SK-N-SH treated with all-trans-retinoic acid at 6 μM for 48 hours (cell line): ENCODE results near the gene KLK4.

Source experiments
- ATAC-seq: fragments of 200-7000 bp; cut with Tn5 transposase; 3 replicates; pipeline ENCODE4 v1.9.1; 2020; ENCODE audit warnings: mild to moderate bottlenecking, moderate library complexity
- ARNTL ChIP-seq: fragments of 450-650 bp; formaldehyde crosslinking; IDR thresholded peaks from 2 replicates; pipeline ENCODE4 v1.5.0; 2020; ENCODE audit warnings: low read depth, mild to moderate bottlenecking, moderate library complexity, borderline replicate concordance
- BACH2 ChIP-seq: fragments of 250-450 bp; sonication (Bioruptor Pico); IDR thresholded peaks from 2 replicates; pipeline ENCODE4 v1.9.0; 2021; ENCODE audit warnings: mild to moderate bottlenecking, borderline replicate concordance
- CSDC2 ChIP-seq: fragments of 250-450 bp; sonication (Bioruptor Pico); IDR thresholded peaks from 2 replicates; pipeline ENCODE4 v1.5.0; 2020; ENCODE audit warnings: mild to moderate bottlenecking, moderate library complexity
- ESRRG ChIP-seq: fragments of 250-450 bp; sonication (Bioruptor Pico); IDR thresholded peaks from 2 replicates; pipeline ENCODE4 v1.6.1; 2021; ENCODE audit warnings: mild to moderate bottlenecking
- GLIS3 ChIP-seq: fragments of 250-450 bp; sonication (Bioruptor Pico); IDR thresholded peaks from 2 replicates; pipeline ENCODE4 v1.5.0; 2020; ENCODE audit warnings: mild to moderate bottlenecking, moderate library complexity
- ISL1 ChIP-seq: fragments of 250-450 bp; sonication (Bioruptor Pico); IDR thresholded peaks from 2 replicates; pipeline ENCODE4 v2.1.2; 2022; ENCODE audit warnings: mild to moderate bottlenecking, moderate library complexity
- OSR1 ChIP-seq: fragments of 250-450 bp; sonication (Bioruptor Pico); IDR thresholded peaks from 2 replicates; pipeline ENCODE4 v1.8.0; 2022; ENCODE audit warnings: moderate library complexity, mild to moderate bottlenecking, inconsistent platforms
- PATZ1 ChIP-seq: fragments of 250-450 bp; sonication (Bioruptor Pico); IDR thresholded peaks from 2 replicates; pipeline ENCODE4 v1.8.0; 2020; ENCODE audit warnings: mild to moderate bottlenecking, moderate library complexity, borderline replicate concordance
- PPARA ChIP-seq: fragments of 250-450 bp; sonication (Bioruptor Pico); IDR thresholded peaks from 2 replicates; pipeline ENCODE4 v1.5.0; 2020; ENCODE audit warnings: mild to moderate bottlenecking, borderline replicate concordance
- RARB ChIP-seq: fragments of 250-450 bp; sonication (Bioruptor Pico); IDR thresholded peaks from 2 replicates; pipeline ENCODE4 v1.8.0; 2021; ENCODE audit warnings: mild to moderate bottlenecking, moderate library complexity
- SNAI2 ChIP-seq: fragments of 250-450 bp; sonication (Bioruptor Pico); IDR thresholded peaks from 2 replicates; pipeline ENCODE4 v1.5.0; 2020; ENCODE audit warnings: mild to moderate bottlenecking, moderate library complexity
- TOX ChIP-seq: fragments of 250-450 bp; sonication (Bioruptor Pico); IDR thresholded peaks from 2 replicates; pipeline ENCODE4 v1.8.0; 2021; ENCODE audit warnings: mild to moderate bottlenecking, moderate library complexity, borderline replicate concordance
- TSHZ2 ChIP-seq: fragments of 250-450 bp; sonication (Bioruptor Pico); IDR thresholded peaks from 2 replicates; pipeline ENCODE4 v1.5.0; 2020; ENCODE audit warnings: mild to moderate bottlenecking, moderate library complexity
- ZC3H10 ChIP-seq: fragments of 250-450 bp; sonication (Bioruptor Pico); IDR thresholded peaks from 2 replicates; pipeline ENCODE4 v1.5.1; 2021; ENCODE audit warnings: mild to moderate bottlenecking, moderate library complexity
- ZFP3 ChIP-seq: fragments of 250-450 bp; sonication (Bioruptor Pico); IDR thresholded peaks from 2 replicates; pipeline ENCODE4 v1.5.0; 2020; ENCODE audit warnings: mild to moderate bottlenecking, moderate library complexity
- ZFP30 ChIP-seq: fragments of 450-650 bp; formaldehyde crosslinking; IDR thresholded peaks from 2 replicates; pipeline ENCODE4 v1.5.0; 2022; ENCODE audit warnings: mild to moderate bottlenecking, moderate library complexity
- ZNF565 ChIP-seq: fragments of 450-650 bp; formaldehyde crosslinking; conservative IDR thresholded peaks from 2 replicates; pipeline ENCODE4 v1.5.0; 2020; ENCODE audit warnings: low read depth, mild to moderate bottlenecking, moderate library complexity
- ZNF70 ChIP-seq: fragments of 450-650 bp; formaldehyde crosslinking; IDR thresholded peaks from 2 replicates; pipeline ENCODE4 v1.5.0; 2020; ENCODE audit warnings: mild to moderate bottlenecking, moderate library complexity
- ZNF8 ChIP-seq: fragments of 450-650 bp; formaldehyde crosslinking; IDR thresholded peaks from 2 replicates; pipeline ENCODE4 v1.5.0; 2020; ENCODE audit warnings: mild to moderate bottlenecking, moderate library complexity
- TF ChIP-seq, protein P1 (sequence below): fragments of 250-450 bp; sonication (Bioruptor Pico); IDR thresholded peaks from 2 replicates; pipeline ENCODE4 v1.8.0; 2021; ENCODE audit warnings: low read depth, mild to moderate bottlenecking, moderate library complexity, borderline replicate concordance
- TF ChIP-seq, protein P2 (sequence below): fragments of 250-450 bp; sonication (Bioruptor Pico); IDR thresholded peaks from 2 replicates; pipeline ENCODE4 v1.5.1; 2021; ENCODE audit warnings: mild to moderate bottlenecking, moderate library complexity

The KLK4 gene

GRCh38 chr19:50912727-50913716 lies 1.8 kb upstream of the KLK4 start:
- TF ChIP-seq, protein P1, sequence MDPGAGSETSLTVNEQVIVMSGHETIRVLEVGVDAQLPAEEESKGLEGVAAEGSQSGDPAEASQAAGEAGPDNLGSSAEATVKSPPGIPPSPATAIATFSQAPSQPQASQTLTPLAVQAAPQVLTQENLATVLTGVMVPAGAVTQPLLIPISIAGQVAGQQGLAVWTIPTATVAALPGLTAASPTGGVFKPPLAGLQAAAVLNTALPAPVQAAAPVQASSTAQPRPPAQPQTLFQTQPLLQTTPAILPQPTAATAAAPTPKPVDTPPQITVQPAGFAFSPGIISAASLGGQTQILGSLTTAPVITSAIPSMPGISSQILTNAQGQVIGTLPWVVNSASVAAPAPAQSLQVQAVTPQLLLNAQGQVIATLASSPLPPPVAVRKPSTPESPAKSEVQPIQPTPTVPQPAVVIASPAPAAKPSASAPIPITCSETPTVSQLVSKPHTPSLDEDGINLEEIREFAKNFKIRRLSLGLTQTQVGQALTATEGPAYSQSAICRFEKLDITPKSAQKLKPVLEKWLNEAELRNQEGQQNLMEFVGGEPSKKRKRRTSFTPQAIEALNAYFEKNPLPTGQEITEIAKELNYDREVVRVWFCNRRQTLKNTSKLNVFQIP (CRISPR knock-in tag), result no peak
- TF ChIP-seq TOX (no peak), ZNF565 (no peak), OSR1 (no peak), PPARA (CRISPR knock-in tag) (no peak), ESRRG (CRISPR knock-in tag) (no peak), RARB (CRISPR knock-in tag) (no peak), PATZ1 (no peak), GLIS3 (CRISPR knock-in tag) (no peak), ZC3H10 (CRISPR knock-in tag) (no peak), TSHZ2 (CRISPR knock-in tag) (no peak), ARNTL (CRISPR knock-in tag) (no peak), CSDC2 (CRISPR knock-in tag) (no peak), BACH2 (CRISPR knock-in tag) (no peak), ZFP30 (CRISPR knock-in tag) (no peak), ZFP3 (CRISPR knock-in tag) (no peak), ZNF8 (CRISPR knock-in tag) (no peak)
- TF ChIP-seq, protein P2, sequence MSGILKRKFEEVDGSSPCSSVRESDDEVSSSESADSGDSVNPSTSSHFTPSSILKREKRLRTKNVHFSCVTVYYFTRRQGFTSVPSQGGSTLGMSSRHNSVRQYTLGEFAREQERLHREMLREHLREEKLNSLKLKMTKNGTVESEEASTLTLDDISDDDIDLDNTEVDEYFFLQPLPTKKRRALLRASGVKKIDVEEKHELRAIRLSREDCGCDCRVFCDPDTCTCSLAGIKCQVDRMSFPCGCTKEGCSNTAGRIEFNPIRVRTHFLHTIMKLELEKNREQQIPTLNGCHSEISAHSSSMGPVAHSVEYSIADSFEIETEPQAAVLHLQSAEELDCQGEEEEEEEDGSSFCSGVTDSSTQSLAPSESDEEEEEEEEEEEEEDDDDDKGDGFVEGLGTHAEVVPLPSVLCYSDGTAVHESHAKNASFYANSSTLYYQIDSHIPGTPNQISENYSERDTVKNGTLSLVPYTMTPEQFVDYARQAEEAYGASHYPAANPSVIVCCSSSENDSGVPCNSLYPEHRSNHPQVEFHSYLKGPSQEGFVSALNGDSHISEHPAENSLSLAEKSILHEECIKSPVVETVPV (CRISPR knock-in tag), result no peak
- ATAC-seq, result no peak

GRCh38 chr19:50912102-50912599 lies 956 bp upstream of the KLK4 start:
- no peak for TF ChIP-seq SNAI2 (CRISPR knock-in tag)

GRCh38 chr19:50910722-50911121 lies 473 bp downstream of the KLK4 start:
- no peak for ATAC-seq
- TF ChIP-seq, protein P1 (CRISPR knock-in tag), result no peak
- TF ChIP-seq PPARA (CRISPR knock-in tag) (no peak), ISL1 (CRISPR knock-in tag) (no peak), ZFP3 (CRISPR knock-in tag) (no peak), ZNF70 (no peak), ZFP30 (CRISPR knock-in tag) (no peak), PATZ1 (no peak), ARNTL (CRISPR knock-in tag) (no peak), SNAI2 (CRISPR knock-in tag) (no peak), ZC3H10 (CRISPR knock-in tag) (no peak), ZNF8 (CRISPR knock-in tag) (no peak), CSDC2 (CRISPR knock-in tag) (no peak), TOX (no peak)
- TF ChIP-seq, protein P2 (CRISPR knock-in tag), result no peak
- TF ChIP-seq, all 23 proteins: peak for 0

More at GRCh38 chr19:50912102-50912599, 956 bp upstream of the KLK4 start:
- ATAC-seq, result no peak
